MCF 10A (cell line): ENCODE data around the gene IFI44. TPM values are rescaled to one million over a fixed set of nuclear protein-coding genes. Genes with fewer than 3 reads are reported as not detected.
A peak's percentile ranks its signal among the peaks of the same experiment; 100 is the strongest.

Experiments
- Bru-seq: library from RNA; stranded (reverse); fragments of 400-500 nt; gene quantifications from one replicate; lab custom pipeline; 2021; lab: Mats Ljungman, UMichigan
- BruChase-seq, 2 experiments: library from RNA; stranded (reverse); fragments of 400-500 nt; gene quantifications; one replicate each; lab custom pipeline; 2021; lab: Mats Ljungman, UMichigan
- BruUV-seq: library from RNA; stranded (reverse); fragments of 400-500 nt; replicated peaks from 2 replicates; lab custom pipeline; 2021; lab: Mats Ljungman, UMichigan
- CTCF ChIA-PET: fragments of 300-600 bp; sonication (Branson Sonifier 250); formaldehyde crosslinking; extraction: SDS; loops from one replicate; lab custom pipeline; 2021; ENCODE audit warnings: antibody characterized with exemption, inconsistent platforms; lab: Yijun Ruan, JAX
- POLR2A ChIA-PET: fragments of 300-600, 350-650 bp; sonication (Branson Sonifier 250); formaldehyde crosslinking; extraction: SDS; loops from one replicate; lab custom pipeline; 2020; ENCODE audit warnings: antibody characterized with exemption, inconsistent platforms; lab: Yijun Ruan, JAX
- DNase-seq: peaks from one replicate; pipeline ENCODE4 v3.0.0-alpha.2; 2018; ENCODE audit not compliant: unreplicated experiment
- H3K27ac Mint-ChIP-seq: one replicate; pipeline ENCODE4 v1.8.0; 2022; ENCODE audit warnings: mild to moderate bottlenecking, low read depth, mixed read lengths; ENCODE audit not compliant: unreplicated experiment
- H3K27me3 Mint-ChIP-seq: one replicate; pipeline ENCODE4 v1.8.0; 2022; ENCODE audit warnings: mixed read lengths; ENCODE audit not compliant: insufficient read depth, unreplicated experiment
- H3K36me3 Mint-ChIP-seq: one replicate; pipeline ENCODE4 v1.8.0; 2022; ENCODE audit warnings: mild to moderate bottlenecking, moderate library complexity, mixed read lengths; ENCODE audit not compliant: insufficient read depth, unreplicated experiment
- H3K4me1 Mint-ChIP-seq: one replicate; pipeline ENCODE4 v1.8.0; 2022; ENCODE audit warnings: mixed read lengths; ENCODE audit not compliant: insufficient read depth, unreplicated experiment
- H3K4me3 Mint-ChIP-seq: one replicate; pipeline ENCODE4 v1.8.0; 2022; ENCODE audit warnings: mild to moderate bottlenecking, moderate library complexity, mixed read lengths; ENCODE audit not compliant: unreplicated experiment
- H3K9me3 Mint-ChIP-seq: one replicate; pipeline ENCODE4 v1.8.0; 2022; ENCODE audit warnings: mixed read lengths; ENCODE audit not compliant: unreplicated experiment
- CTCF ChIP-seq: fragments of 200-600 bp; IDR thresholded peaks from one replicate; pipeline ENCODE4 v1.8.0; 2022; ENCODE audit warnings: antibody characterized with exemption, mild to moderate bottlenecking; ENCODE audit not compliant: unreplicated experiment
- intact Hi-C: fragments of 100-400 bp; cut with micrococcal nuclease; formaldehyde crosslinking; loops from 2 replicates; pipeline ENCODE4 v1.14.1; 2022
- long read RNA-seq: library from polyadenylated mRNA; stranded (forward); transcript quantifications from one replicate; pipeline ENCODE4 v2.0.0, GENCODE V29; 2022
- total RNA-seq: library from RNA; stranded (reverse); gene quantifications from 2 replicates; pipeline ENCODE4 v1.2.3, GENCODE V29; 2022

Gene IFI44
- 7.5 and 7.7 TPM in 2 replicates for total RNA-seq
- percentile 52 among the genes with signal in this experiment for Bru-seq, nascent RNA
- percentile 65 among the genes with signal in this experiment for BruChase-seq, experiment 1, labeled RNA remaining after a 6-hour chase
- BruChase-seq, experiment 2, labeled RNA remaining after a 2-hour chase = percentile 67 among the genes with signal in this experiment
- long read RNA-seq, partial matches to known transcripts = 0 of 4 reads
- long read RNA-seq, other reads (novel, unspliced or antisense) = 3 of 4 reads

GRCh38 chr1:78649628-78650027 lies at the start of gene IFI44:
TSS of gene IFI44 (plus strand) at chr1:78649831. CDS start at chr1:78650196, 365 bp downstream.
- Mint-ChIP-seq H3K27ac (no peak within 1 kb of the TSS), H3K4me3 (no peak within 1 kb of the TSS), H3K4me1 (no peaks in the 10 kb centered on the region), H3K9me3 (no peaks in the 10 kb centered on the region), H3K36me3 (peaks cover 6% of the 10 kb centered on the region), H3K27me3 (no peaks in the 10 kb centered on the region)
- ChIA-PET CTCF (interaction anchor here (0.7 to 1.2 kb wide), 3 partner anchors 24 to 33 kb away, joined by 3 to 4 read pairs (median 3); no protein-coding TSS in a partner anchor), POLR2A (interaction anchor here (1.0 to 1.3 kb wide), 5 partner anchors 11 to 30 kb away, joined by 3 to 19 read pairs (median 4); partner anchors contain the start of gene IFI44L)
- intact Hi-C loops = no loop called here
- TF ChIP-seq CTCF = no peak
- DNase-seq = peak; percentile 81
- no TSS peak for BruUV-seq

- ChIA-PET POLR2A (no interaction called here), CTCF (interaction anchor here (0.6 to 4.7 kb wide), 8 partner anchors 8 to 856 kb away, joined by 3 to 29 read pairs (median 4); no protein-coding TSS in a partner anchor)
- Mint-ChIP-seq H3K4me1 (no peaks in the 10 kb centered on the region), H3K27ac (no peak overlapping the region), H3K4me3 (no peak overlapping the region), H3K27me3 (no peaks in the 10 kb centered on the region), H3K9me3 (no peaks in the 10 kb centered on the region), H3K36me3 (no peaks in the 10 kb centered on the region)
- TF ChIP-seq CTCF = no peak
- no peak for DNase-seq
- intact Hi-C loops = loop anchor here (10.0 kb wide), 2 partner anchors 106 to 366 kb away; partner anchors contain the start of gene PTGFR
- BruUV-seq = no TSS peak
These were observed 48.6 kb upstream of the IFI44 start for GRCh38 chr1:78601068-78601467.

GRCh38 chr1:78603206-78603605 lies 46.4 kb upstream of the IFI44 start:
- no peaks in the 10 kb centered on the region for H3K4me1 Mint-ChIP-seq
- no peak for DNase-seq
- BruUV-seq = no TSS peak
- intact Hi-C loops = loop anchor here (10.0 kb wide), 2 partner anchors 108 to 368 kb away; partner anchors contain the start of gene PTGFR
- no peak for TF ChIP-seq CTCF
- no peak overlapping the region for H3K27ac Mint-ChIP-seq
- CTCF ChIA-PET = interaction anchor here (0.7 to 9.7 kb wide), 4 partner anchors 10 to 1149 kb away, joined by 3 to 195 read pairs (median 16); no protein-coding TSS in a partner anchor
- no peaks in the 10 kb centered on the region for H3K36me3 Mint-ChIP-seq
- POLR2A ChIA-PET = interaction anchor here (0.7 to 1.5 kb wide), 2 partner anchors 458 to 476 kb away, joined by 3 to 4 read pairs; no protein-coding TSS in a partner anchor
- no peak overlapping the region for H3K4me3 Mint-ChIP-seq
- H3K9me3 Mint-ChIP-seq = no peaks in the 10 kb centered on the region
- no peaks in the 10 kb centered on the region for H3K27me3 Mint-ChIP-seq

- no TSS peak for BruUV-seq
- Mint-ChIP-seq H3K9me3 (no peaks in the 10 kb centered on the region), H3K4me3 (no peak overlapping the region), H3K4me1 (no peaks in the 10 kb centered on the region), H3K36me3 (no peaks in the 10 kb centered on the region), H3K27ac (no peak overlapping the region), H3K27me3 (no peaks in the 10 kb centered on the region)
- TF ChIP-seq CTCF = no peak
- CTCF ChIA-PET = interaction anchor here (0.6 to 9.7 kb wide), 3 partner anchors 461 to 1047 kb away, joined by 4 to 195 read pairs (median 148); no protein-coding TSS in a partner anchor
- POLR2A ChIA-PET = no interaction called here
- intact Hi-C loops = loop anchor here (5.0 to 10.0 kb wide), 4 partner anchors 110 to 370 kb away; partner anchors contain the start of gene PTGFR
- no peak for DNase-seq
These were observed 45.0 kb upstream of the IFI44 start for GRCh38 chr1:78604643-78605042.
